ENCODE measurements around the gene PTPRZ1.

PTPRZ1 gene

GRCh38 chr7:121872831-121873288 is at the start of gene PTPRZ1:
TSS of gene PTPRZ1 (plus strand) at chr7:121873161. CDS start at chr7:121873500, 339 bp downstream.
- no peak for DNase-seq

- DNase-seq, result no peak
Measured at GRCh38 chr7:121824276-121824675, 48.7 kb upstream of the PTPRZ1 start.

- DNase-seq, result no peak
Measured at GRCh38 chr7:121831351-121831750, 41.6 kb upstream of the PTPRZ1 start.

GRCh38 chr7:121831801-121832200 is 41.2 kb upstream of the PTPRZ1 start:
- no peak for DNase-seq

GRCh38 chr7:121832347-121832746 is 40.6 kb upstream of the PTPRZ1 start:
- DNase-seq, result no peak

GRCh38 chr7:121833991-121834390 is 39.0 kb upstream of the PTPRZ1 start:
- no peak for DNase-seq

- no peak for DNase-seq
Measured at GRCh38 chr7:121837462-121837861, 35.5 kb upstream of the PTPRZ1 start.

- DNase-seq, result no peak
Measured at GRCh38 chr7:121847041-121847440, 25.9 kb upstream of the PTPRZ1 start.

GRCh38 chr7:121853307-121853706 is 19.7 kb upstream of the PTPRZ1 start:
- DNase-seq, result no peak

- no peak for DNase-seq
Measured at GRCh38 chr7:121860953-121861352, 12.0 kb upstream of the PTPRZ1 start.

- no peak for DNase-seq
Measured at GRCh38 chr7:121862591-121862990, 10.4 kb upstream of the PTPRZ1 start.

GRCh38 chr7:121871188-121871587 is 1.8 kb upstream of the PTPRZ1 start:
- no peak for DNase-seq

- no peak for DNase-seq
Measured at GRCh38 chr7:121873289-121874194, 581 bp downstream of the PTPRZ1 start.

GRCh38 chr7:121874298-121874697 is 1.3 kb downstream of the PTPRZ1 start:
- DNase-seq, result no peak

GRCh38 chr7:121875203-121875602 is 2.2 kb downstream of the PTPRZ1 start:
- no peak for DNase-seq

- no peak for DNase-seq
Measured at GRCh38 chr7:121876656-121877500, 3.9 kb downstream of the PTPRZ1 start.

GRCh38 chr7:121878918-121879464 is 6.0 kb downstream of the PTPRZ1 start:
- no peak for DNase-seq

GRCh38 chr7:121879544-121879943 is 6.6 kb downstream of the PTPRZ1 start:
- DNase-seq, result no peak

- no peak for DNase-seq
Measured at GRCh38 chr7:121882731-121883130, 9.8 kb downstream of the PTPRZ1 start.

GRCh38 chr7:121885166-121885920 is 12.4 kb downstream of the PTPRZ1 start:
- no peak for DNase-seq

GRCh38 chr7:121887634-121888033 is 14.7 kb downstream of the PTPRZ1 start:
- no peak for DNase-seq

GRCh38 chr7:121890833-121891232 is 17.9 kb downstream of the PTPRZ1 start:
- DNase-seq, result no peak

GRCh38 chr7:121891731-121892130 is 18.8 kb downstream of the PTPRZ1 start:
- DNase-seq, result no peak

Measured in CD4-positive, alpha-beta T cell treated with Interleukin-21 for 1 hour (primary cell).